OCI-LY7 (cell line): ENCODE results near the gene SMG9. TPM values are rescaled to one million over a fixed set of nuclear protein-coding genes. Genes with fewer than 3 reads are reported as not detected.

Experiments used
- BruUV-seq: library from RNA; stranded (reverse); fragments of 400-500 nt; replicated peaks from 2 replicates; lab custom pipeline; 2021; lab: Mats Ljungman, UMichigan
- CTCF ChIA-PET: fragments of 300-600 bp; sonication (Branson Sonifier 250); formaldehyde crosslinking; loops from one replicate; lab custom pipeline; 2022; ENCODE audit warnings: antibody characterized with exemption; ENCODE audit not compliant: unreplicated experiment; lab: Charles Lee
- POLR2A ChIA-PET: fragments of 300-600 bp; sonication (Branson Sonifier 250); formaldehyde crosslinking; loops from one replicate; lab custom pipeline; 2022; ENCODE audit warnings: antibody characterized with exemption; lab: Charles Lee
- DNase-seq: peaks from one replicate; pipeline ENCODE4 v3.0.0-alpha.2; 2015; ENCODE audit warnings: low spot score
- H2AFZ ChIP-seq: fragments of 200-600 bp; sonication (generic), shearing (Covaris generic); 2 replicates; pipeline ENCODE4 v1.6.1; 2014; ENCODE audit warnings: mild to moderate bottlenecking, antibody characterized with exemption, low read length, moderate library complexity
- H3K27ac ChIP-seq: fragments of 200-600 bp; sonication (generic); 2 replicates; pipeline ENCODE4 v1.5.1; 2014; ENCODE audit warnings: mixed run types, low read depth, mild to moderate bottlenecking, moderate library complexity, low read length, inconsistent platforms; ENCODE audit not compliant: poor library complexity, severe bottlenecking
- H3K36me3 ChIP-seq: fragments of 200-600 bp; sonication (generic); 2 replicates; pipeline ENCODE4 v1.6.1; 2014; ENCODE audit warnings: mild to moderate bottlenecking, antibody characterized with exemption, low read length, moderate library complexity, mixed read lengths; ENCODE audit not compliant: insufficient read depth
- H3K4me1 ChIP-seq: fragments of 200-600 bp; sonication (generic); 2 replicates; pipeline ENCODE4 v1.5.1; 2014; ENCODE audit warnings: mild to moderate bottlenecking, low read length; ENCODE audit not compliant: insufficient read depth, poor library complexity, severe bottlenecking
- H3K4me2 ChIP-seq: fragments of 200-600 bp; sonication (generic); 2 replicates; pipeline ENCODE4 v1.6.1; 2014; ENCODE audit warnings: mild to moderate bottlenecking, low read length
- H3K4me3 ChIP-seq: fragments of 200-600 bp; sonication (generic); 2 replicates; pipeline ENCODE4 v1.5.1; 2014; ENCODE audit warnings: mild to moderate bottlenecking, low read depth, low read length; ENCODE audit not compliant: poor library complexity, severe bottlenecking
- H3K79me2 ChIP-seq: fragments of 200-600 bp; sonication (generic); 2 replicates; pipeline ENCODE4 v1.6.1; 2016; ENCODE audit warnings: low read depth, mild to moderate bottlenecking, low read length, moderate library complexity, mixed read lengths; ENCODE audit not compliant: insufficient read depth
- H3K9me2 ChIP-seq: fragments of 200-600 bp; sonication (generic); 2 replicates; pipeline ENCODE4 v1.6.1; 2016; ENCODE audit warnings: mild to moderate bottlenecking, low read length, mixed read lengths; ENCODE audit not compliant: insufficient read depth
- H3K9me3 ChIP-seq: fragments of 200-600 bp; sonication (generic); 2 replicates; pipeline ENCODE4 v1.6.1; 2014; ENCODE audit warnings: mild to moderate bottlenecking, mixed run types, low read length, mixed read lengths
- H4K20me1 ChIP-seq: fragments of 200-600 bp; sonication (generic); 2 replicates; pipeline ENCODE4 v1.6.1; 2014; ENCODE audit warnings: mild to moderate bottlenecking, antibody characterized with exemption, low read length, moderate library complexity, mixed read lengths; ENCODE audit not compliant: insufficient read depth
- CTCF ChIP-seq: fragments of 200-600 bp; sonication (generic); conservative IDR thresholded peaks from 2 replicates; pipeline ENCODE4 v1.5.1; 2014; ENCODE audit warnings: mild to moderate bottlenecking, antibody characterized with exemption, low read length, moderate library complexity, mixed read lengths
- EZH2phosphoT487 ChIP-seq: fragments of 200-600 bp; sonication (generic); IDR thresholded peaks from 2 replicates; pipeline ENCODE4 v1.6.1; 2018; ENCODE audit warnings: low read depth, borderline replicate concordance, mild to moderate bottlenecking, mixed run types, antibody characterized with exemption, low read length, moderate library complexity, mixed read lengths
- intact Hi-C: fragments of 100-400 bp; cut with micrococcal nuclease; formaldehyde crosslinking; loops from one replicate; pipeline ENCODE4 v1.10.0; 2022; ENCODE audit not compliant: unreplicated experiment
- total RNA-seq, 2 experiments: library from RNA; depleted of rRNA in 1 of 2; stranded (reverse); fragments of >200 nt in 1 of 2; shearing (Covaris generic) in 1 of 2; gene quantifications; 2 replicates each; pipeline ENCODE4 v1.2.3, GENCODE V29; 2014 to 2022

Gene SMG9
- total RNA-seq, 2 experiments from 2014 or later, result 65.6 to 75.5 TPM

- H3K9me3 ChIP-seq, result no peaks in the 10 kb centered on the region
- BruUV-seq, result no TSS peak
- TF ChIP-seq EZH2phosphoT487 (no peak), CTCF (no peak)
- no peaks in the 10 kb centered on the region for H3K9me2 ChIP-seq
- ChIA-PET CTCF (no interaction called here), POLR2A (no interaction called here)
- H3K4me1 ChIP-seq, result peaks cover 11% of the 10 kb centered on the region
- no peak overlapping the region for H3K4me2 ChIP-seq
- peaks cover 98% of the 10 kb centered on the region for H3K36me3 ChIP-seq
- no peaks in the 10 kb centered on the region for H4K20me1 ChIP-seq
- no peak overlapping the region for H3K4me3 ChIP-seq
- DNase-seq, result no peak
- no peak overlapping the region for H2AFZ ChIP-seq
- intact Hi-C loops, result no loop called here
- H3K27ac ChIP-seq, result no peak overlapping the region
- no peaks in the 10 kb centered on the region for H3K79me2 ChIP-seq
These were observed 11.7 kb downstream of the SMG9 start for GRCh38 chr19:43743059-43743458.

GRCh38 chr19:43741075-43741825 lies 13.5 kb downstream of the SMG9 start:
- Histone ChIP-seq H3K36me3 (peaks cover 95% of the 10 kb centered on the region), H3K9me2 (no peaks in the 10 kb centered on the region), H3K27ac (no peak overlapping the region), H3K4me1 (peaks cover 11% of the 10 kb centered on the region), H3K9me3 (no peaks in the 10 kb centered on the region), H4K20me1 (no peaks in the 10 kb centered on the region), H3K4me3 (no peak overlapping the region), H3K79me2 (no peaks in the 10 kb centered on the region), H2AFZ (no peak overlapping the region), H3K4me2 (no peak overlapping the region)
- intact Hi-C loops, result no loop called here
- DNase-seq, result no peak
- CTCF ChIA-PET, result no interaction called here
- TF ChIP-seq CTCF, result no peak
- TF ChIP-seq EZH2phosphoT487, result no peak
- no TSS peak for BruUV-seq
- POLR2A ChIA-PET, result no interaction called here
